SU-DHL-6 (cell line): ENCODE results near the gene STX18.

ENCODE experiments used
- H2AFZ ChIP-seq: fragments of 200-600 bp; sonication (generic); 2 replicates; pipeline ENCODE4 v1.6.1; 2014; ENCODE audit warnings: low read depth, mild to moderate bottlenecking, moderate library complexity, mixed read lengths, antibody characterized with exemption, low read length; ENCODE audit not compliant: severe bottlenecking
- H3F3A ChIP-seq: fragments of 200-600 bp; shearing (Covaris generic); 2 replicates; pipeline ENCODE4 v1.6.0; 2016; ENCODE audit warnings: antibody characterized with exemption, mild to moderate bottlenecking; ENCODE audit not compliant: insufficient read depth
- H3K27ac ChIP-seq: fragments of 200-600 bp; sonication (generic); 2 replicates; pipeline ENCODE4 v1.5.1; 2016; ENCODE audit warnings: low read depth, mild to moderate bottlenecking, low read length, moderate library complexity, mixed read lengths
- H3K27me3 ChIP-seq: fragments of 200-600 bp; sonication (generic), shearing (Covaris generic); 2 replicates; pipeline ENCODE4 v1.6.0; 2014; ENCODE audit warnings: mild to moderate bottlenecking, low read length
- H3K36me3 ChIP-seq: fragments of 200-600 bp; sonication (generic); 2 replicates; pipeline ENCODE4 v1.6.1; 2014; ENCODE audit warnings: mild to moderate bottlenecking, low read length, mixed read lengths
- H3K4me2 ChIP-seq: fragments of 300-600, 200-600 bp; shearing (Covaris generic), sonication (generic); 2 replicates; pipeline ENCODE4 v1.6.0; 2014; ENCODE audit warnings: low read length, low read depth, mild to moderate bottlenecking; ENCODE audit not compliant: poor library complexity, severe bottlenecking
- H3K4me3 ChIP-seq: fragments of 200-600 bp; sonication (generic); 2 replicates; pipeline ENCODE4 v1.5.1; 2014; ENCODE audit warnings: antibody characterized with exemption, low read length, mild to moderate bottlenecking, mixed read lengths; ENCODE audit not compliant: insufficient read depth, poor library complexity, severe bottlenecking
- H3K79me2 ChIP-seq: fragments of 200-600 bp; sonication (generic); 2 replicates; pipeline ENCODE4 v1.6.1; 2014; ENCODE audit warnings: mild to moderate bottlenecking, low read length, moderate library complexity; ENCODE audit not compliant: insufficient read depth
- H3K9ac ChIP-seq: fragments of 200-600 bp; sonication (generic); 2 replicates; pipeline ENCODE4 v1.7.0; 2014; ENCODE audit warnings: mild to moderate bottlenecking, low read length
- H3K9me2 ChIP-seq: fragments of 200-600 bp; sonication (generic); replicated peaks from 2 replicates; pipeline ENCODE4 v1.6.1; 2014; ENCODE audit warnings: low read length; ENCODE audit not compliant: insufficient read depth
- H3K9me3 ChIP-seq: fragments of 200-600 bp; sonication (generic); 2 replicates; pipeline ENCODE4 v1.6.1; 2014; ENCODE audit warnings: low read length, mixed read lengths; ENCODE audit not compliant: insufficient read depth
- H4K20me1 ChIP-seq: fragments of 200-600 bp; sonication (generic); 2 replicates; pipeline ENCODE4 v1.6.1; 2014; ENCODE audit warnings: low read depth, mild to moderate bottlenecking, antibody characterized with exemption, low read length, moderate library complexity, mixed read lengths
- EZH2phosphoT487 ChIP-seq: fragments of 200-600 bp; sonication (generic), shearing (Covaris generic); conservative IDR thresholded peaks from 2 replicates; pipeline ENCODE4 v1.6.1; 2018; ENCODE audit warnings: mild to moderate bottlenecking, antibody characterized with exemption, low read length, moderate library complexity, mixed read lengths
- TF ChIP-seq, protein P1 (sequence below): fragments of 200-600 bp; sonication (generic); IDR thresholded peaks from one replicate; pipeline ENCODE4 v1.5.1; 2017; ENCODE audit warnings: antibody characterized with exemption, mild to moderate bottlenecking, low read length, moderate library complexity; ENCODE audit not compliant: insufficient read depth, poor library complexity, severe bottlenecking

Gene STX18

DNA sequence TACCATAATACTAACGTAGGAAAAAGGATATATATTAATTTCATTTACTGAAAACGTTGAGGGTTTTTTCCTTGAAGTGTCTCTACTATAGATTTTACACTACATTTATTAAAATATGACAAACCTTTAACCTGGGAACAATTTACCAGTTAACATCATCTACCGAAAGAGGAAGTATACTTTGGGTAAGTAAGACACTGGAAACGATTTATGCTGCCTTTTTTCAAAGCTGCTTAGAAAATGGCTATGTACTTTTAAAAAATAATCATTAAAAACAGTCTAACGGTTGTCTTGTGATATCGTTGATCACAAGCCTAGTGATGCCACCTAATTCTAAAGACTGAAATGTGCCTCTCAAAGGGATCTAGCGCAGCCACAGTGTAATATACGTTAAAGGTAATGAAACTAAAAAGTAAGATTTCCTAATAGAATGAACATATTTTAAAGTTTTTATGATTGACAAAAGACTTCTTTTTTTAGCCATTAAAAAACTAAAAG lies 50.4 kb downstream of the STX18 start:
- TF ChIP-seq, protein P1, sequence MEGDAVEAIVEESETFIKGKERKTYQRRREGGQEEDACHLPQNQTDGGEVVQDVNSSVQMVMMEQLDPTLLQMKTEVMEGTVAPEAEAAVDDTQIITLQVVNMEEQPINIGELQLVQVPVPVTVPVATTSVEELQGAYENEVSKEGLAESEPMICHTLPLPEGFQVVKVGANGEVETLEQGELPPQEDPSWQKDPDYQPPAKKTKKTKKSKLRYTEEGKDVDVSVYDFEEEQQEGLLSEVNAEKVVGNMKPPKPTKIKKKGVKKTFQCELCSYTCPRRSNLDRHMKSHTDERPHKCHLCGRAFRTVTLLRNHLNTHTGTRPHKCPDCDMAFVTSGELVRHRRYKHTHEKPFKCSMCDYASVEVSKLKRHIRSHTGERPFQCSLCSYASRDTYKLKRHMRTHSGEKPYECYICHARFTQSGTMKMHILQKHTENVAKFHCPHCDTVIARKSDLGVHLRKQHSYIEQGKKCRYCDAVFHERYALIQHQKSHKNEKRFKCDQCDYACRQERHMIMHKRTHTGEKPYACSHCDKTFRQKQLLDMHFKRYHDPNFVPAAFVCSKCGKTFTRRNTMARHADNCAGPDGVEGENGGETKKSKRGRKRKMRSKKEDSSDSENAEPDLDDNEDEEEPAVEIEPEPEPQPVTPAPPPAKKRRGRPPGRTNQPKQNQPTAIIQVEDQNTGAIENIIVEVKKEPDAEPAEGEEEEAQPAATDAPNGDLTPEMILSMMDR = no peak
- no peak for TF ChIP-seq EZH2phosphoT487
- peak overlapping the region; percentile 35 for H3K9ac ChIP-seq
- H3K27me3 ChIP-seq = no peaks in the 10 kb centered on the region
- 0 out of 2 replicates have a peak, but pooled peaks cover 5% of the 10 kb centered on the region for H4K20me1 ChIP-seq
- no peaks in the 10 kb centered on the region for H3K36me3 ChIP-seq
- H3K27ac ChIP-seq = peak overlapping the region; percentile 53
- peak overlapping the region; percentile 69 for H2AFZ ChIP-seq
- no peaks in the 10 kb centered on the region for H3K79me2 ChIP-seq
- H3F3A ChIP-seq = peaks cover 9% of the 10 kb centered on the region; the same call in 1 of the 2 replicates
- H3K9me3 ChIP-seq = no peaks in the 10 kb centered on the region
- no peaks in the 10 kb centered on the region for H3K9me2 ChIP-seq
- peak overlapping the region; percentile 85 for H3K4me2 ChIP-seq
- peak overlapping the region; percentile 28 for H3K4me3 ChIP-seq

DNA sequence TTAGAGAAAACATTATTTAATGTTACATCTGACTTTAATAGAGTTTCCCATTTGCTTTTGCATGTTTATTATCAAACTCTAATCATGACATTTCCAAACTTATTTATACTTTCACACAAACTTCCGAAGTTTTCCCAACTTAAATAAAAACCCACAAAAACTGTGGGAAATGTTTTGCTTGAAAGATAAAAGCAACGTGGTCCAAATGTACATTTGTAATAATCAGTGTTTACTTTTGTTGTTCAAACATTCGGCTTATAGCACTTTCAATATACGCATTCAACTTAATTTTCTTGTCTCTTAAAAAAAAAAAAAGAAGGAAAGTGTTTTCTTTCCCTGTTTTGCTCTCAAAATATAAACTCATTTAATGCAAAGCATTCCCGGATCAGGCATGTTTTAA lies 51.0 kb downstream of the STX18 start:
- H2AFZ ChIP-seq = no peak overlapping the region
- no peak overlapping the region for H3K27ac ChIP-seq
- no peaks in the 10 kb centered on the region for H3K79me2 ChIP-seq
- H3K9me3 ChIP-seq = no peaks in the 10 kb centered on the region
- no peak for TF ChIP-seq EZH2phosphoT487
- TF ChIP-seq, protein P1 = no peak
- H3K9ac ChIP-seq = no peak overlapping the region
- H3K27me3 ChIP-seq = no peaks in the 10 kb centered on the region
- H3F3A ChIP-seq = peaks cover 9% of the 10 kb centered on the region; the same call in 1 of the 2 replicates
- 0 out of 2 replicates have a peak, but pooled peaks cover 1% of the 10 kb centered on the region for H4K20me1 ChIP-seq
- peak overlapping the region; percentile 85 for H3K4me2 ChIP-seq
- no peaks in the 10 kb centered on the region for H3K9me2 ChIP-seq
- no peak overlapping the region for H3K4me3 ChIP-seq
- no peaks in the 10 kb centered on the region for H3K36me3 ChIP-seq

DNA sequence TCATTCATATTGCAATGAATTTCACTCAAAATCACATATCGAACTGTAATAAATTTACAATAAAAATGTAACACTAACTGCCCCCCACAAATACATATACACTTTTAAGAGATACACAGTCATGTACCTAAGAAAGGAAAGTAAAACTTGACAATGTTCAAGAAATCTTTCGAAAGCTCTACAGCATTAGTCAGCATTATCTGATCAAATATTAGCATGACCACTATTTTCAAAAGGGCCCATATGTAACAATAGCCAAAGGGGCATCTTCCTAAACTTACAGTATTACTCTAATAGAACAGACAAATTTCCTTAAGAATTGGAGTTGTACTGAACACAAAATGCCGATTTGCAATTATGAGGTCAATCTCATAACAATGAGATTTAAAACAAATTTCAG lies 51.8 kb downstream of the STX18 start:
- H3K27ac ChIP-seq = no peak overlapping the region
- no peaks in the 10 kb centered on the region for H4K20me1 ChIP-seq
- H2AFZ ChIP-seq = no peak overlapping the region
- H3K4me3 ChIP-seq = no peak overlapping the region
- H3K4me2 ChIP-seq = no peak overlapping the region
- H3K9me2 ChIP-seq = no peaks in the 10 kb centered on the region
- H3F3A ChIP-seq = peaks cover 9% of the 10 kb centered on the region; the same call in 1 of the 2 replicates
- H3K79me2 ChIP-seq = no peaks in the 10 kb centered on the region
- H3K9me3 ChIP-seq = no peaks in the 10 kb centered on the region
- no peaks in the 10 kb centered on the region for H3K36me3 ChIP-seq
- no peaks in the 10 kb centered on the region for H3K27me3 ChIP-seq
- TF ChIP-seq, protein P1 = no peak
- TF ChIP-seq EZH2phosphoT487 = no peak
- H3K9ac ChIP-seq = no peak overlapping the region
